OCI-LY7 (cell line): ENCODE measurements around the gene ZNF609. TPM values are rescaled to one million over a fixed set of nuclear protein-coding genes. Genes with fewer than 3 reads are reported as not detected.

ENCODE experiments used
- BruUV-seq: library from RNA; stranded (reverse); fragments of 400-500 nt; replicated peaks from 2 replicates; lab custom pipeline; 2021; lab: Mats Ljungman, UMichigan
- CTCF ChIA-PET: fragments of 300-600 bp; sonication (Branson Sonifier 250); formaldehyde crosslinking; loops from one replicate; lab custom pipeline; 2022; ENCODE audit warnings: antibody characterized with exemption; ENCODE audit not compliant: unreplicated experiment; lab: Charles Lee
- POLR2A ChIA-PET: fragments of 300-600 bp; sonication (Branson Sonifier 250); formaldehyde crosslinking; loops from one replicate; lab custom pipeline; 2022; ENCODE audit warnings: antibody characterized with exemption; lab: Charles Lee
- DNase-seq: peaks from one replicate; pipeline ENCODE4 v3.0.0-alpha.2; 2015; ENCODE audit warnings: low spot score
- H2AFZ ChIP-seq: fragments of 200-600 bp; sonication (generic), shearing (Covaris generic); 2 replicates; pipeline ENCODE4 v1.6.1; 2014; ENCODE audit warnings: mild to moderate bottlenecking, antibody characterized with exemption, low read length, moderate library complexity
- H3K27ac ChIP-seq: fragments of 200-600 bp; sonication (generic); 2 replicates; pipeline ENCODE4 v1.5.1; 2014; ENCODE audit warnings: mixed run types, low read depth, mild to moderate bottlenecking, moderate library complexity, low read length, inconsistent platforms; ENCODE audit not compliant: poor library complexity, severe bottlenecking
- H3K36me3 ChIP-seq: fragments of 200-600 bp; sonication (generic); 2 replicates; pipeline ENCODE4 v1.6.1; 2014; ENCODE audit warnings: mild to moderate bottlenecking, antibody characterized with exemption, low read length, moderate library complexity, mixed read lengths; ENCODE audit not compliant: insufficient read depth
- H3K4me1 ChIP-seq: fragments of 200-600 bp; sonication (generic); 2 replicates; pipeline ENCODE4 v1.5.1; 2014; ENCODE audit warnings: mild to moderate bottlenecking, low read length; ENCODE audit not compliant: insufficient read depth, poor library complexity, severe bottlenecking
- H3K4me2 ChIP-seq: fragments of 200-600 bp; sonication (generic); 2 replicates; pipeline ENCODE4 v1.6.1; 2014; ENCODE audit warnings: mild to moderate bottlenecking, low read length
- H3K4me3 ChIP-seq: fragments of 200-600 bp; sonication (generic); 2 replicates; pipeline ENCODE4 v1.5.1; 2014; ENCODE audit warnings: mild to moderate bottlenecking, low read depth, low read length; ENCODE audit not compliant: poor library complexity, severe bottlenecking
- H3K79me2 ChIP-seq: fragments of 200-600 bp; sonication (generic); 2 replicates; pipeline ENCODE4 v1.6.1; 2016; ENCODE audit warnings: low read depth, mild to moderate bottlenecking, low read length, moderate library complexity, mixed read lengths; ENCODE audit not compliant: insufficient read depth
- H3K9me2 ChIP-seq: fragments of 200-600 bp; sonication (generic); 2 replicates; pipeline ENCODE4 v1.6.1; 2016; ENCODE audit warnings: mild to moderate bottlenecking, low read length, mixed read lengths; ENCODE audit not compliant: insufficient read depth
- H3K9me3 ChIP-seq: fragments of 200-600 bp; sonication (generic); 2 replicates; pipeline ENCODE4 v1.6.1; 2014; ENCODE audit warnings: mild to moderate bottlenecking, mixed run types, low read length, mixed read lengths
- H4K20me1 ChIP-seq: fragments of 200-600 bp; sonication (generic); 2 replicates; pipeline ENCODE4 v1.6.1; 2014; ENCODE audit warnings: mild to moderate bottlenecking, antibody characterized with exemption, low read length, moderate library complexity, mixed read lengths; ENCODE audit not compliant: insufficient read depth
- CTCF ChIP-seq: fragments of 200-600 bp; sonication (generic); conservative IDR thresholded peaks from 2 replicates; pipeline ENCODE4 v1.5.1; 2014; ENCODE audit warnings: mild to moderate bottlenecking, antibody characterized with exemption, low read length, moderate library complexity, mixed read lengths
- EZH2phosphoT487 ChIP-seq: fragments of 200-600 bp; sonication (generic); IDR thresholded peaks from 2 replicates; pipeline ENCODE4 v1.6.1; 2018; ENCODE audit warnings: low read depth, borderline replicate concordance, mild to moderate bottlenecking, mixed run types, antibody characterized with exemption, low read length, moderate library complexity, mixed read lengths
- intact Hi-C: fragments of 100-400 bp; cut with micrococcal nuclease; formaldehyde crosslinking; loops from one replicate; pipeline ENCODE4 v1.10.0; 2022; ENCODE audit not compliant: unreplicated experiment
- total RNA-seq, 2 experiments: library from RNA; depleted of rRNA in 1 of 2; stranded (reverse); fragments of >200 nt in 1 of 2; shearing (Covaris generic) in 1 of 2; gene quantifications; 2 replicates each; pipeline ENCODE4 v1.2.3, GENCODE V29; 2014 to 2022

Gene ZNF609
- total RNA-seq, 2 experiments from 2014 or later = 17.2 to 35.1 TPM

DNA sequence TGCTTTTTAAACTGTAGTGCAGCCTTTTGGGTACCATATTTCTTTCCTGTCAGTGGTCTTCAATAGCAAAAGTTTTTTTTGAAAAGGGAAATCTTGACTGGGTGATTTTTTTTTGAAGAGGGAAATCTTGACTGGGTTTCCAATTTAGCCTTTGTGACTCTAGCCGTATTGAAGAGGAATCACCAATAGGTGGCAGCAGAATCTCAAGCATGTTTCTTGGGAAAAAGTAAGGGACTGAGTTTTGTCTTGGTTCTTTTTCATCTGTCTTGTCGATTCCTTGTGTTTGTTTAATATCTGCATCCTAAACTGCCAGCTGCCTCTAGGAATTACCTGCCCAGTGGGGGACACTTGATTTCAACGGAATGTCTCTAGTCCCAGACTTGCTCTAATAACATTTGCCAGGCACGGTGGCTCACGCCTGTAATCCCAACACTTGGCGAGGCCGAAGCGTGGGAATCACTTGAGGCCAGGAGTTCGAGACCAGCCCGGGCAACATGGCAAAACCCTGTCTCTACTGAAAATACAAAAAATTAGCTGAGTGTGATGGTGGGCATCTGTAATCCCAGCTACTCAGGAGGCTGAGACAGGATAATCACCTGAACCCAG lies 225.9 kb downstream of the ZNF609 start:
- H2AFZ ChIP-seq = no peak overlapping the region
- intact Hi-C loops = loop anchor here (1.0 kb wide), 1 partner anchor 42 kb away; no protein-coding TSS in a partner anchor
- H3K4me2 ChIP-seq = no peak overlapping the region
- H3K27ac ChIP-seq = no peak overlapping the region
- no peaks in the 10 kb centered on the region for H3K79me2 ChIP-seq
- TF ChIP-seq CTCF (peak; percentile 94), EZH2phosphoT487 (no peak)
- H3K9me2 ChIP-seq = no peaks in the 10 kb centered on the region
- no peak overlapping the region for H3K4me3 ChIP-seq
- no peaks in the 10 kb centered on the region for H4K20me1 ChIP-seq
- peaks cover 71% of the 10 kb centered on the region for H3K36me3 ChIP-seq
- BruUV-seq = no TSS peak
- no peaks in the 10 kb centered on the region for H3K4me1 ChIP-seq
- peak; percentile 63 for DNase-seq
- ChIA-PET CTCF (interaction anchor here (1.1 to 1.2 kb wide), 2 partner anchors 41 to 260 kb away, joined by 3 to 10 read pairs; no protein-coding TSS in a partner anchor), POLR2A (interaction anchor here (0.6 kb wide), 3 partner anchors 250 to 401 kb away, joined by 3 read pairs; no protein-coding TSS in a partner anchor)
- no peaks in the 10 kb centered on the region for H3K9me3 ChIP-seq

- H3K9me3 ChIP-seq = no peaks in the 10 kb centered on the region
- H3K4me2 ChIP-seq = no peak overlapping the region
- H4K20me1 ChIP-seq = no peaks in the 10 kb centered on the region
- ChIA-PET POLR2A (interaction anchor here (0.6 kb wide), 2 partner anchors 249 to 402 kb away, joined by 3 read pairs; no protein-coding TSS in a partner anchor), CTCF (interaction anchor here (1.2 kb wide), 1 partner anchor 41 kb away, joined by 10 read pairs; no protein-coding TSS in a partner anchor)
- H3K27ac ChIP-seq = no peak overlapping the region
- no peaks in the 10 kb centered on the region for H3K79me2 ChIP-seq
- H3K9me2 ChIP-seq = no peaks in the 10 kb centered on the region
- peaks cover 63% of the 10 kb centered on the region for H3K36me3 ChIP-seq
- H3K4me1 ChIP-seq = no peaks in the 10 kb centered on the region
- H3K4me3 ChIP-seq = no peak overlapping the region
- intact Hi-C loops = no loop called here
- H2AFZ ChIP-seq = no peak overlapping the region
- TF ChIP-seq EZH2phosphoT487 (no peak), CTCF (no peak)
- DNase-seq = no peak
- BruUV-seq = no TSS peak
Measured at GRCh38 chr15:64687172-64687571, 226.8 kb downstream of the ZNF609 start.

- no peak overlapping the region for H3K4me2 ChIP-seq
- H3K27ac ChIP-seq = no peak overlapping the region
- no peaks in the 10 kb centered on the region for H3K4me1 ChIP-seq
- no peak for DNase-seq
- H3K9me3 ChIP-seq = no peaks in the 10 kb centered on the region
- no peaks in the 10 kb centered on the region for H4K20me1 ChIP-seq
- H3K79me2 ChIP-seq = no peaks in the 10 kb centered on the region
- peaks cover 59% of the 10 kb centered on the region for H3K36me3 ChIP-seq
- no peak overlapping the region for H2AFZ ChIP-seq
- H3K4me3 ChIP-seq = no peak overlapping the region
- H3K9me2 ChIP-seq = no peaks in the 10 kb centered on the region
- intact Hi-C loops = no loop called here
- ChIA-PET POLR2A (no interaction called here), CTCF (interaction anchor here (1.2 kb wide), 1 partner anchor 40 kb away, joined by 10 read pairs; no protein-coding TSS in a partner anchor)
- TSS peak; percentile 89 for BruUV-seq
- TF ChIP-seq CTCF = no peak
- TF ChIP-seq EZH2phosphoT487 = no peak
Measured at GRCh38 chr15:64687688-64688087, 227.3 kb downstream of the ZNF609 start.
